Endothelial cell of umbilical vein (primary cell): ENCODE measurements around the gene DYNLL2. TPM values are rescaled to one million over a fixed set of nuclear protein-coding genes. Genes with fewer than 3 reads are reported as not detected.
"Not testable (repeated sequence)": the region's sequence is repeated elsewhere in the genome, so short reads cannot be mapped to it uniquely, and the experiment has no call there.

Experiments
- BruUV-seq: library from RNA; stranded (reverse); fragments of 400-500 nt; replicated peaks from 2 replicates; lab custom pipeline; 2021; lab: Mats Ljungman, UMichigan
- CTCF ChIA-PET: fragments of 300-600, 350-600 bp; sonication (Branson Sonifier 250); formaldehyde crosslinking; loops from one replicate; lab custom pipeline; 2021; ENCODE audit warnings: antibody characterized with exemption, inconsistent platforms; lab: Charles Lee
- POLR2A ChIA-PET: fragments of 300-600, 350-600 bp; sonication (Branson Sonifier 250); formaldehyde crosslinking; loops from one replicate; lab custom pipeline; 2021; ENCODE audit warnings: antibody characterized with exemption, inconsistent platforms; lab: Charles Lee
- DNase-seq: peaks from one replicate; pipeline ENCODE4 v3.0.0-alpha.2; 2011; ENCODE audit warnings: low read depth, low spot score
- FAIRE-seq: peaks from 2 replicates; lab custom pipeline; 2011; peaks lifted over from hg19 to GRCh38; lab: Jason Lieb, UNC
- H2AFZ ChIP-seq: 2 replicates; pipeline ENCODE4 v1.6.0; 2012; ENCODE audit warnings: low read depth, low read length, control low read depth, inconsistent platforms
- H3K27ac ChIP-seq: 2 replicates; pipeline ENCODE4 v1.5.1; 2011; ENCODE audit warnings: low read depth, mild to moderate bottlenecking, control low read depth, low read length, moderate library complexity; ENCODE audit not compliant: insufficient read depth
- H3K27me3 ChIP-seq, 2 experiments: 2 replicates each; pipeline versions ENCODE4 v1.6.0 to v1.6.1; 2011; ENCODE audit warnings: low read length in 2 of 2, mixed read lengths in 1 of 2; ENCODE audit not compliant: control insufficient read depth in 2 of 2, insufficient read depth in 2 of 2
- H3K36me3 ChIP-seq, 2 experiments: 2 replicates in 1 of 2; 3 replicates in 1 of 2; pipeline ENCODE4 v1.5.1; 2011; ENCODE audit warnings: low read length in 2 of 2, mild to moderate bottlenecking in 1 of 2, moderate library complexity in 1 of 2; ENCODE audit not compliant: control insufficient read depth in 2 of 2, insufficient read depth in 2 of 2; ENCODE audit errors: extremely low read depth in 1 of 2
- H3K4me1 ChIP-seq: 3 replicates; pipeline ENCODE4 v1.5.1; 2011; ENCODE audit warnings: mild to moderate bottlenecking, low read length; ENCODE audit not compliant: control insufficient read depth, insufficient read depth; ENCODE audit errors: extremely low read depth
- H3K4me2 ChIP-seq: 2 replicates; pipeline ENCODE4 v1.6.1; 2011; ENCODE audit warnings: low read length, control low read depth, mixed read lengths; ENCODE audit not compliant: insufficient read depth
- H3K4me3 ChIP-seq, 3 experiments: fragments of 200-600 bp in 1 of 3; sonication (generic), shearing (Covaris generic) in 1 of 3; replicated peaks in 1 of 3; 2 replicates each; pipeline ENCODE4 v1.5.1; 2011 to 2016; ENCODE audit warnings: control low read depth in 3 of 3, low read length in 3 of 3, mild to moderate bottlenecking in 2 of 3, inconsistent platforms in 1 of 3, low read depth in 1 of 3, moderate library complexity in 1 of 3; ENCODE audit not compliant: insufficient read depth in 1 of 3
- H3K79me2 ChIP-seq: 2 replicates; pipeline ENCODE4 v1.6.0; 2012; ENCODE audit warnings: low read length, inconsistent platforms; ENCODE audit not compliant: control insufficient read depth, insufficient read depth
- H3K9ac ChIP-seq: replicated peaks from 2 replicates; pipeline ENCODE3; 2011; ENCODE audit warnings: low read length, control low read depth; ENCODE audit not compliant: insufficient read depth; ENCODE audit errors: extremely low read depth
- H3K9me1 ChIP-seq: replicated peaks from 3 replicates; pipeline ENCODE4 v1.6.0; 2011; ENCODE audit warnings: mild to moderate bottlenecking, low read length; ENCODE audit not compliant: control insufficient read depth, insufficient read depth; ENCODE audit errors: extremely low read depth
- H3K9me3 ChIP-seq: replicated peaks from 2 replicates; pipeline ENCODE4 v1.5.1; 2012; ENCODE audit warnings: low read length, inconsistent platforms; ENCODE audit not compliant: control insufficient read depth, insufficient read depth
- H4K20me1 ChIP-seq: replicated peaks from 2 replicates; pipeline ENCODE3; 2011; ENCODE audit warnings: mild to moderate bottlenecking, low read length; ENCODE audit not compliant: control insufficient read depth, insufficient read depth; ENCODE audit errors: extremely low read depth
- EZH2 ChIP-seq: IDR thresholded peaks from 2 replicates; pipeline ENCODE4 v1.6.1; 2012; ENCODE audit warnings: borderline replicate concordance, low read depth, mild to moderate bottlenecking, moderate library complexity, low read length, inconsistent platforms; ENCODE audit not compliant: severe bottlenecking
- FOS ChIP-seq: IDR thresholded peaks from 2 replicates; pipeline ENCODE4 v1.6.1; 2011; ENCODE audit warnings: mild to moderate bottlenecking, low read length, moderate library complexity, borderline replicate concordance; ENCODE audit not compliant: insufficient read depth
- GATA2 ChIP-seq: IDR thresholded peaks from 2 replicates; pipeline ENCODE4 v1.7.0; 2011; ENCODE audit warnings: low read depth, mild to moderate bottlenecking, moderate library complexity, mixed read lengths, low read length; ENCODE audit not compliant: insufficient read length, insufficient read depth
- JUN ChIP-seq: IDR thresholded peaks from 2 replicates; pipeline ENCODE4 v1.6.1; 2011; ENCODE audit warnings: borderline replicate concordance, low read depth; ENCODE audit not compliant: insufficient read length, insufficient read depth
- MYC ChIP-seq: IDR thresholded peaks from one replicate; pipeline ENCODE4 v1.6.1; 2011; ENCODE audit warnings: mild to moderate bottlenecking, low read depth, low read length
- POLR2A ChIP-seq: IDR thresholded peaks from 2 replicates; pipeline ENCODE4 v1.6.1; 2012; ENCODE audit warnings: low read depth, mild to moderate bottlenecking, control low read depth, low read length
- POLR2AphosphoS5 ChIP-seq: IDR thresholded peaks from 2 replicates; pipeline ENCODE4 v1.6.1; 2012; ENCODE audit warnings: low read depth, mild to moderate bottlenecking, control low read depth, low read length, moderate library complexity; ENCODE audit not compliant: insufficient read depth
- dilution Hi-C: fragments of 300-500 bp; cut with MboI; formaldehyde crosslinking; loops from one replicate; pipeline ENCODE4 v1.15.0; 2019; ENCODE audit warnings: low sequenced_read_pairs; ENCODE audit not compliant: extremely low pct_ligation_motif_present
- intact Hi-C: fragments of 100-400 bp; cut with micrococcal nuclease; formaldehyde crosslinking; loops from one replicate; pipeline ENCODE4 v1.10.0; 2022
- polyA plus RNA-seq, 4 experiments: library from polyadenylated mRNA; depleted of rRNA in 3 of 4; stranded (reverse) in 3 of 4; unstranded in 1 of 4; fragments of >200 nt; gene quantifications; 2 replicates each; pipeline versions ENCODE4 v1.2.1 to v1.2.3, GENCODE V29; 2011 to 2012; ENCODE audit warnings: missing spikeins in 1 of 4
- total RNA-seq: library from RNA; stranded (reverse); gene quantifications from 2 replicates; pipeline ENCODE4 v1.2.3, GENCODE V29; 2021
- TF ChIP-seq, protein P1 (sequence below): IDR thresholded peaks from 2 replicates; pipeline ENCODE4 v1.6.1; 2011; ENCODE audit not compliant: insufficient read depth, insufficient read length
- TF ChIP-seq, protein P2 (sequence below), 2 donors: IDR thresholded peaks; 1 replicate in 1 of 2; 2 replicates in 1 of 2; pipeline ENCODE4 v1.5.1; 2011; ENCODE audit warnings: low read length in 2 of 2, mild to moderate bottlenecking in 2 of 2, moderate library complexity in 2 of 2, control low read depth in 1 of 2, inconsistent platforms in 1 of 2, low read depth in 1 of 2; ENCODE audit not compliant: insufficient read depth in 1 of 2; ENCODE audit errors: extremely low read depth in 1 of 2

Gene DYNLL2
- total and polyA plus RNA-seq, 2 donors (not counting 3 experiments of a cell fraction or from before 2014, with no cell fraction given) = 7.4 to 19.0 TPM

DNA sequence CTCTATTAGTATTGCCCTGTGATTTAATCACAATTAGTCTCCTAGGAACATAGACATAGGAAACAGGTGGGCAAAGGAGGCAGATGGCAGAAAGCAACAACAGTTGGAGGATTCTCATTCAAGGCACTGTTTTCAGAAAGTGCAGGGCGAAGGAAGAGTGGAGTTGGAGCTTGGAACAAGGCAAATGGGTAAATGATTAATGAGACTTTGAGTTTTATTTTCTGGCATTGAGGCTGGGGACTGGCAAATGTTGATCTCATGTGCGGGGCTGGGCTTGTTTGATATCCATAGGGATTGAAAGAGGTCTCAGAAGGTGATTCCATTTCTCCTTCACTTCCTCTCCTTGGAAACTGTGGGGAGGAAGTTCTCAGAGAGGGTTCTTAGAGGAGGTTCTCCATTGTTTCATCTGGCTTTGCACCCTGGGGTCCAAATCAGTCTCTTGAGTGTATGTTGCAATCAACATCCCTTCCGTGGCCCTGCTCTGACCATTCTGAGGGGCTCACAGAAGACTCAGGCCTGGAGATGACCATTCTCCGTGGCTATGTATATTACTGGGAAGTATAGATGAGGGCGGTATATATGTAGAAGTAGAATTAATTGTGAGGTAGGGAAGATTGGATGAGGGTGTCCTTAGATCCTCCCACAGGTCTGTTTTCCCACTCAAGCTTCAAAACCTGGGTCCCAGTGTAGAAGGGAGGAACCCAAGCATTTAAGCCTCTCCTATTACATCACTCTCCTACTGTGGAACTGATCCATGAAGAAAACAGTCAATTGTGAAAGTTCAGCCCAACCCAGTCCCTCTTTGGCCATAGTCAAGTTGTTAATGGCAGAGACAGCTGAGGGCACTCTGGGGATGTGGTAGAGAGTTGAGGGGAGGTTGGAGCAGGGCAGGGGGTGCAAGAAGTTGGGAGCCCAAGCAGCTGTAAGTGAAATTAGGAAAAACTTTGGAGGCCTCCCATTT, 39.7 kb upstream of the DYNLL2 start:
- Histone ChIP-seq H3K9ac (no peak overlapping the region), H3K79me2 (no peaks in the 10 kb centered on the region), H3K4me2 (no peak overlapping the region), H3K9me1 (no peaks in the 10 kb centered on the region), H3K4me3 (no peak overlapping the region), H3K4me1 (no peaks in the 10 kb centered on the region), H3K9me3 (no peaks in the 10 kb centered on the region), H3K27ac (no peak overlapping the region), H3K27me3 (peaks cover 14 to 16% of the 10 kb centered on the region in 2 experiments), H2AFZ (no peak overlapping the region), H4K20me1 (no peaks in the 10 kb centered on the region), H3K36me3 (no peaks in the 10 kb centered on the region)
- dilution Hi-C loops (no loop called here), intact Hi-C loops (no loop called here)
- FAIRE-seq (no peak), DNase-seq (no peak)
- ChIA-PET CTCF (no interaction called here), POLR2A (no interaction called here)
- BruUV-seq = no TSS peak
- TF ChIP-seq GATA2 (no peak), POLR2AphosphoS5 (no peak), MYC (no peak), JUN (no peak), POLR2A (no peak), EZH2 (no peak), FOS (no peak)
- TF ChIP-seq, protein P1, sequence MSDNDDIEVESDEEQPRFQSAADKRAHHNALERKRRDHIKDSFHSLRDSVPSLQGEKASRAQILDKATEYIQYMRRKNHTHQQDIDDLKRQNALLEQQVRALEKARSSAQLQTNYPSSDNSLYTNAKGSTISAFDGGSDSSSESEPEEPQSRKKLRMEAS = no peak
- TF ChIP-seq, protein P2, sequence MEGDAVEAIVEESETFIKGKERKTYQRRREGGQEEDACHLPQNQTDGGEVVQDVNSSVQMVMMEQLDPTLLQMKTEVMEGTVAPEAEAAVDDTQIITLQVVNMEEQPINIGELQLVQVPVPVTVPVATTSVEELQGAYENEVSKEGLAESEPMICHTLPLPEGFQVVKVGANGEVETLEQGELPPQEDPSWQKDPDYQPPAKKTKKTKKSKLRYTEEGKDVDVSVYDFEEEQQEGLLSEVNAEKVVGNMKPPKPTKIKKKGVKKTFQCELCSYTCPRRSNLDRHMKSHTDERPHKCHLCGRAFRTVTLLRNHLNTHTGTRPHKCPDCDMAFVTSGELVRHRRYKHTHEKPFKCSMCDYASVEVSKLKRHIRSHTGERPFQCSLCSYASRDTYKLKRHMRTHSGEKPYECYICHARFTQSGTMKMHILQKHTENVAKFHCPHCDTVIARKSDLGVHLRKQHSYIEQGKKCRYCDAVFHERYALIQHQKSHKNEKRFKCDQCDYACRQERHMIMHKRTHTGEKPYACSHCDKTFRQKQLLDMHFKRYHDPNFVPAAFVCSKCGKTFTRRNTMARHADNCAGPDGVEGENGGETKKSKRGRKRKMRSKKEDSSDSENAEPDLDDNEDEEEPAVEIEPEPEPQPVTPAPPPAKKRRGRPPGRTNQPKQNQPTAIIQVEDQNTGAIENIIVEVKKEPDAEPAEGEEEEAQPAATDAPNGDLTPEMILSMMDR (IDR thresholded peaks at IDR 0.05; ENCODE audit: extremely low read depth in 1 of 2, insufficient read depth in 1 of 2, low read depth in 1 of 2, low read length in 2 of 2) = no peak

DNA sequence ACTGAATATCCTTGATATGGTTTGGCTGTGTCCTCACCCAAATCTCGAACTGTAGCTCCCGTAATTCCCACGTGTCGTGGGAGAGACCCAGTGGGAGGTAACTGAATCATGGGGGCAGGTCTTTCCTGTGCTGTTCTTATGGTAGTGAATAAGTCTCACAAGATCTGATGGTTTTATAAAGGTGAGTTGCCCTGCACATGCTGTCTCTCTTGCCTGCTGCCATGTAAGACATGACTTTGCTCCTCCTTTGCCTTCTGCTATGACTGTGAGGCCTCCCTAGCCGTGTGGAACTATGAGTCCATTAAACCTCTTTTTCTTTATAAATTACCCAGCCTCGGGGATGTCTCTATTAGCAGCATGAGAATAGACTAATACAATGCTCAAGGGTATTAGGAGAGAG, 39.0 kb upstream of the DYNLL2 start:
- BruUV-seq, DNase-seq, H3K79me2 ChIP-seq, H3K9me1 ChIP-seq, H3K4me2 ChIP-seq, H3K4me1 ChIP-seq, CTCF ChIA-PET, dilution Hi-C loops, H3K9me3 ChIP-seq, H2AFZ ChIP-seq, POLR2A ChIA-PET, H3K36me3 ChIP-seq, FAIRE-seq, intact Hi-C loops, H4K20me1 ChIP-seq, H3K9ac ChIP-seq, H3K27ac ChIP-seq, H3K4me3 ChIP-seq: not testable (repeated sequence)
- peaks cover 14 to 16% of the 10 kb centered on the region in 2 experiments for H3K27me3 ChIP-seq
